Progenitor cell of endocrine pancreas (in vitro differentiated cells): ENCODE results near the gene VPS26B. TPM values are rescaled to one million over a fixed set of nuclear protein-coding genes. Genes with fewer than 3 reads are reported as not detected.

Experiments
- DNase-seq: peaks from one replicate; pipeline ENCODE4 v3.0.0; 2021; ENCODE audit warnings: low spot score; ENCODE audit not compliant: unreplicated experiment
- H3K27ac Mint-ChIP-seq: 2 replicates; pipeline ENCODE4 v1.8.0; 2021; ENCODE audit warnings: mild to moderate bottlenecking, moderate library complexity, mixed read lengths
- H3K27me3 Mint-ChIP-seq: 2 replicates; pipeline ENCODE4 v1.8.0; 2021; ENCODE audit warnings: mixed read lengths
- H3K36me3 Mint-ChIP-seq: 2 replicates; pipeline ENCODE4 v1.8.0; 2022; ENCODE audit warnings: mixed read lengths; ENCODE audit not compliant: insufficient read depth
- H3K4me1 Mint-ChIP-seq: 2 replicates; pipeline ENCODE4 v1.8.0; 2021; ENCODE audit warnings: low read depth, mixed read lengths
- H3K4me3 Mint-ChIP-seq: 2 replicates; pipeline ENCODE4 v1.8.0; 2021; ENCODE audit warnings: low read depth, mild to moderate bottlenecking, moderate library complexity, mixed read lengths
- H3K9me3 Mint-ChIP-seq: 2 replicates; pipeline ENCODE4 v1.8.0; 2021; ENCODE audit warnings: low read depth, mixed read lengths
- CTCF ChIP-seq: fragments of 200-600 bp; sonication (generic); IDR thresholded peaks from one replicate; pipeline ENCODE4 v1.5.0; 2021; ENCODE audit warnings: antibody characterized with exemption, mild to moderate bottlenecking; ENCODE audit not compliant: unreplicated experiment
- total RNA-seq: library from RNA; stranded (reverse); gene quantifications from 2 replicates; pipeline ENCODE4 v1.2.1, GENCODE V29; 2021

Gene VPS26B
- total RNA-seq, 1 donor from 2014 or later, result 39.6 TPM

- Mint-ChIP-seq H3K27me3 (no peaks in the 10 kb centered on the region), H3K4me3 (no peak overlapping the region), H3K9me3 (no peaks in the 10 kb centered on the region), H3K36me3 (peaks cover 36% of the 10 kb centered on the region), H3K27ac (peak overlapping the region; percentile 37), H3K4me1 (peaks cover 8% of the 10 kb centered on the region)
- DNase-seq, result no peak
- no peak for TF ChIP-seq CTCF
Measured at GRCh38 chr11:134196756-134197155, 27.7 kb upstream of the VPS26B start.

- Mint-ChIP-seq H3K27me3 (no peaks in the 10 kb centered on the region), H3K36me3 (peaks cover 27% of the 10 kb centered on the region), H3K9me3 (no peaks in the 10 kb centered on the region), H3K4me3 (no peak overlapping the region), H3K27ac (no peak overlapping the region), H3K4me1 (peaks cover 8% of the 10 kb centered on the region)
- TF ChIP-seq CTCF, result no peak
- no peak for DNase-seq
Measured at GRCh38 chr11:134199531-134199930, 24.9 kb upstream of the VPS26B start.

GRCh38 chr11:134200688-134201087 is 23.8 kb upstream of the VPS26B start:
- peaks cover 8% of the 10 kb centered on the region for H3K4me1 Mint-ChIP-seq
- peaks cover 32% of the 10 kb centered on the region for H3K36me3 Mint-ChIP-seq
- no peak for TF ChIP-seq CTCF
- DNase-seq, result no peak
- no peak overlapping the region for H3K27ac Mint-ChIP-seq
- no peak overlapping the region for H3K4me3 Mint-ChIP-seq
- H3K9me3 Mint-ChIP-seq, result no peaks in the 10 kb centered on the region
- H3K27me3 Mint-ChIP-seq, result no peaks in the 10 kb centered on the region

- H3K9me3 Mint-ChIP-seq, result no peaks in the 10 kb centered on the region
- no peak for DNase-seq
Measured at GRCh38 chr11:134202661-134203060, 21.8 kb upstream of the VPS26B start.

GRCh38 chr11:134205729-134206128 is 18.7 kb upstream of the VPS26B start:
- no peaks in the 10 kb centered on the region for H3K4me1 Mint-ChIP-seq
- no peaks in the 10 kb centered on the region for H3K27me3 Mint-ChIP-seq
- no peak for DNase-seq
- peaks cover 15% of the 10 kb centered on the region for H3K36me3 Mint-ChIP-seq
- H3K27ac Mint-ChIP-seq, result no peak overlapping the region
- no peaks in the 10 kb centered on the region for H3K9me3 Mint-ChIP-seq
- H3K4me3 Mint-ChIP-seq, result no peak overlapping the region
- TF ChIP-seq CTCF, result no peak

More at GRCh38 chr11:134202661-134203060, 21.8 kb upstream of the VPS26B start:
- Mint-ChIP-seq H3K4me1 (peaks cover 8% of the 10 kb centered on the region), H3K4me3 (no peak overlapping the region), H3K27ac (no peak overlapping the region), H3K36me3 (peaks cover 28% of the 10 kb centered on the region), H3K27me3 (no peaks in the 10 kb centered on the region)
- TF ChIP-seq CTCF, result no peak
